Breast epithelium (tissue), 3 donors: ENCODE measurements around the gene GLRX2.

Experiments
- POLR2A ChIP-seq: fragments of 450-650 bp; IDR thresholded peaks from one replicate; pipeline ENCODE4 v1.6.1; 2016; ENCODE audit warnings: antibody characterized with exemption, mild to moderate bottlenecking, moderate library complexity
- POLR2AphosphoS5 ChIP-seq, 3 donors: sonication (generic); formaldehyde crosslinking; IDR thresholded peaks; one replicate each; pipeline ENCODE4 v1.6.1; 2017; ENCODE audit warnings: antibody characterized with exemption in 3 of 3
- TF ChIP-seq, protein P1 (sequence below), 3 donors: fragments of 450-650 bp; IDR thresholded peaks; one replicate each; pipeline ENCODE4 v1.5.1; 2016 to 2017; ENCODE audit warnings: antibody characterized with exemption in 3 of 3, mild to moderate bottlenecking in 3 of 3, moderate library complexity in 3 of 3

DNA sequence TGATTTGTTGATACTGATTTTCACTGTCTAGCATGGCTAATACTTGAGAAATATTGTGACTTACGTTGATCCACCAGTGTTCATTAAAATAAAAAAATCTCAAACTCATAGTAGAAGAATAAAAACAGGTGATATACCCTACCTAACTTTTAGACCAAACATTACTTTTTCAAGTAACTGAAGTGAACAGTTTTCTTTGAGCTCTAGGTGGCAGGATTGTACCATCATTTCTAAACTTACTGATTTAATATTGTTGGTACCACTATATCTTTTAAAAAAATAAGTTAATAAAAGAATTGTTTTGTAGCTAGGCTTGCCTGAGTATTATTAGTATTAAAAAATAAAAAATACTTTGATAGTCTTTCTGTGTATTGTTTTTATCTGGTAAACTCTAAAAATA is 38.1 kb upstream of the GLRX2 start:
- TF ChIP-seq, protein P1, sequence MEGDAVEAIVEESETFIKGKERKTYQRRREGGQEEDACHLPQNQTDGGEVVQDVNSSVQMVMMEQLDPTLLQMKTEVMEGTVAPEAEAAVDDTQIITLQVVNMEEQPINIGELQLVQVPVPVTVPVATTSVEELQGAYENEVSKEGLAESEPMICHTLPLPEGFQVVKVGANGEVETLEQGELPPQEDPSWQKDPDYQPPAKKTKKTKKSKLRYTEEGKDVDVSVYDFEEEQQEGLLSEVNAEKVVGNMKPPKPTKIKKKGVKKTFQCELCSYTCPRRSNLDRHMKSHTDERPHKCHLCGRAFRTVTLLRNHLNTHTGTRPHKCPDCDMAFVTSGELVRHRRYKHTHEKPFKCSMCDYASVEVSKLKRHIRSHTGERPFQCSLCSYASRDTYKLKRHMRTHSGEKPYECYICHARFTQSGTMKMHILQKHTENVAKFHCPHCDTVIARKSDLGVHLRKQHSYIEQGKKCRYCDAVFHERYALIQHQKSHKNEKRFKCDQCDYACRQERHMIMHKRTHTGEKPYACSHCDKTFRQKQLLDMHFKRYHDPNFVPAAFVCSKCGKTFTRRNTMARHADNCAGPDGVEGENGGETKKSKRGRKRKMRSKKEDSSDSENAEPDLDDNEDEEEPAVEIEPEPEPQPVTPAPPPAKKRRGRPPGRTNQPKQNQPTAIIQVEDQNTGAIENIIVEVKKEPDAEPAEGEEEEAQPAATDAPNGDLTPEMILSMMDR (IDR thresholded peaks at IDR 0.05): no peak
- no peak for TF ChIP-seq POLR2A
- TF ChIP-seq POLR2AphosphoS5 (IDR thresholded peaks at IDR 0.05): no peak
